ENCODE data around the gene APOBEC2.

Gene APOBEC2

DNA sequence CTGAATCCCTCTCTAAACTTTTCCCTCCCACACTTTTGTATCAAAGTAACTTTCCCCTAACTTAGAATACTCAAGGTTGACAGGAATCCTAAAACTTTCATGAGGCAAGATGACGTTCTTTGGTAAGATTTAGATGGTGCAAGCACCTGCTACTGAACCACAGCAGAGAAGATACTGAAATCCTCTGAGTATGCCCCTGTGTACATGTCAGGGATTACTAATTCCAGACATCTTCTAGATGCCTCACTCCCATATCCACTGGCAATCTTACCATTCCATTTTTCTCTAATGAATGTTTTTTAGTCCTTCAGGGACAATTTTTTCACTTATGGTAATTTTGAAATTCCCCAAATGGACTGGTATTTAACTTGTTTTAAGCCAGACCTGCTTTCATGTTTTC, 9.1 kb downstream of the APOBEC2 start:
- DNase-seq: no peak

DNA sequence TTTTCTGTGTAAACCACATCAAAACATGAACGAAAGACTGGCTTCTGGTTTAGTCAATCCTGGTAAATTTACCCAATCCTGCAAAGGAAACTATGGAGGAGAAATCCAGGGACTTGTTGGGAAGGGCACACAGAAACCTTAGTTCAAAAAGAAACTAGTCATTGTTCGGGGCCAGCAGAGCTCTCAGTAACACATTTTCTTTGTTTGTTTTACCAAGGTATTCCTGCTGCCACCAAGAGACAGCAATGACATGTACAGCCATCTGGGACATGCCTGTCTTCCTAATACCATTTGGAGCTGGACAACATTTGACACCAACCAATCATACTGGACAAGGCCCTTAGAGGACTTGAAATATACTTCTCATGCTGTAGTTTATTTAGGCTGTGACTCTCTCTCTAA, 10.9 kb downstream of the APOBEC2 start:
- no peak for DNase-seq

DNA sequence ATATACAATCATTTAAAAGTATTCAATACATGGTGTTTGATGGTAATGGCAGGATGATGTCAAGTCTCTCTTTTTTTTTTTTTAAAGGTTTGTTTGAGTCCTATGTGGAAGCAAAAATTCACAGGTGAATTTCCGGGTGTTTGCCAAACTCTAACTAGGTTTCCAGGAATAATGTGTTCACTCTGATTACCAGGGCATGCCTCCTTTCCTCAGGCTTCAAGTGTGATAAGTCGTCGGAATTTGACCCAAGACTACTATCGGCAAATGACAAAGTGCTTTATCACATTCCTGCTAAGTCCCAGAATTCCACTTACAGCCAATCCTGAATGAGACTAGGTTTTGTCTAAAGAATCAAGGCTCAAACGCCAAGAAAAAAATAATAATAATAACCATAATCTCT, 11.8 kb downstream of the APOBEC2 start:
- no peak for DNase-seq

DNA sequence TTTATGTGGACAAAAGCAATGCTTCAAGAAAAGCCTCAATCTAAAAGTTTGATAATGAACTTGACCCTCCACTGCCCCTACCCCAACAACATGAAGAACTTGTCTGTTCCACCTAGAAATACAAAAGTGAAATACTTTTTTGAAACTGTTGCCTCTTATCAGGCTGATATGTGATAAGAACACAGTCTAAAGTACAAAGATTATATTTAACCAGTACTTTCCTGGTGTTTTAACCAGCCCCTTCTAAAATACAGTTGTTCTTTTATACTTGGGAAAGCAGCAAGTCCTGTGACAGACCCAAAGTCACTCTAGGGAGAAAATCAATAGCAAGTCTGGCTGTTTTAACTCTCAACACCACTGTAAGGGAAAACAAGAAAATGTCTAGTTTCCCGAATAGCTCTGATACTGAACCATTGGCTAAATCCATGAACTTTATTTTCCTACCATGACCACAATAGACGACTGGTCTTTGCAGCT, 12.6 kb downstream of the APOBEC2 start:
- DNase-seq: no peak

DNA sequence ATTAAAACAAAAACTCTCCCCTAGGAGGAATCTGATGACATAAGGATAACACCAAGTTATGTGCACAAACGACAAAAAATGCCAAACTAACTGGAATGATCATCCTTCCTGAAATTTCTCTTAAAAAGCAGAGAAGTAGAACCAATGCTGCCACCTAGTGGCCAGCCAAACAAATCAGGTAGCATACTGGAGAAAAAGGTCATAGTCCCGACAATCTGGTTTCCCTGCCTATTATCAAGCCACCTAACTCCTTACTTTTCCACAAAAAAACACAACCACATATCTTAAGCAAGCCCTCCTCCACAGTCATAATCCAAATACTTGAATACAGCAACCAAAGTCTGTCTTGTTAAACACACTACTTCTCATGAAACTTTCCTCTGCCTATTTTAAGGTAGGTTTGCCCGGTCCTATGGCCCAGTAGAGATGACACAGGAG, 13.9 kb downstream of the APOBEC2 start:
- peak; percentile 29 to 56 for DNase-seq

DNA sequence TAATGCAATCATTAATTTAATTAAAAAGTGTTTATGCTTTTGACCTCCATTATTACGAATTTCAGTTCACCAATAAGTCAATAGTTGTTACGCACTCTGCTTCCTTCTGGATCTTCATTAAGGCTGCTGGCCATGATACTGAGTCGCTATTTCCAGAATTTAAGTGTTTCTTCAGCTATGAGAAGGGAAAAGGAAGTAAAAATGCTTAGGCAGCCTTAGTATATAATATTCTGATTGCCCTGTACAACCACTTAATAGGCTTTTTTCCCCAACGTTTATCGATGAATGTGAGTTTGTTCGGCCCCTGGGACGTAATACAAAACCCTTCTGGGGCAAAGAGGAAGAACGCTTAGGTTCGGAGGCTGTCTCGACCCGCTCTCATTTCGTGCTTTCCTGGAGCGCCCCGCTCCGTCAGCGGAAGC, 18.5 kb downstream of the APOBEC2 start:
- no peak for DNase-seq

DNA sequence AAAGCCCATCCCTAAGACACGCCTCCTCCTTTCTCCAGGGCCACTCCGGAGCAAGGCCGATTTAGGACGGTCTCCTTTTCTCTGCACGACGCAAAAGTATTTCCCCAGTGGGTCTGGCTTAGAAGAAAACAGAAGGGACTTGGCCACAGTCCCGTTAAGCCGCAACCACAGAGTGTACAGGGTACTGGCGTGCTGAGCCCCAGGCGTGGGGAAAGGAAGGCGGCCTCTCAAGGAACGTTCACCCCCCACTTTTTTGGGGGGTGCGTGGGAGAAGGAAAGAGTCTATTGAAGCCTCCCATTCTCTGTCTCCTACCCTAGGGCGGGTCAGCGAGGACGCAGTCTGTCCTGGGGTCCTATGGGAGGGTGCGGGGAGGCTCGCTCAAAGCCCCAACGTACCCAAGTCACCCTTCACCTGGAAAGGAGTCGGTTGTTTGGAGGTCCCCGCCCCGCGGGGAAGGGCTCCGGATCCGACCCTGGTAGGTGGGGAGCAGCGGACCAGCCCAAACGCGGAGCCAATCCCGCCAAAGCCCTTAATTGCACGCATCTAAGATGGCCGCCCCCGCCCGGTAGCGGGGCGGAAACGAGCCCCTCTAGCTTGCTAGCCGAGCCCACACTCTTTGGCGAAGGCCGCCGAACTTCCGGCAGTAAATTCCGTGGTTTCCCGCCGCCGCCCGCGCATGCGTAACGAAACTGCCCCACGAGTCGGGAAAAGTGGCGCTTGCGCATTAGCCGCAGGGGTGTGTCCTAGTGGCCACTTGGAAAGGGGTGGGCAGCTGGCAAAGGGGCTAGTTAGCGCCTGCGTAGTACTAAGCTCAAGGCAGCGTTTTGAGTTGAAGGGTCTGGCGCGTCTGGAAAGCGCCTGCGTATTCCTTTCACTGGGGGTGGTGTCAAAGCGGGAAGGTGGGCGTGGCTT, 19.2 kb downstream of the APOBEC2 start, which contains the start of gene OARD1:
Gene OARD1 (minus strand): TSS at position 434 of the 913 bp plus-strand sequence. CDS start 722 bp downstream, outside the sequence.
- DNase-seq: peak; percentile 100

DNA sequence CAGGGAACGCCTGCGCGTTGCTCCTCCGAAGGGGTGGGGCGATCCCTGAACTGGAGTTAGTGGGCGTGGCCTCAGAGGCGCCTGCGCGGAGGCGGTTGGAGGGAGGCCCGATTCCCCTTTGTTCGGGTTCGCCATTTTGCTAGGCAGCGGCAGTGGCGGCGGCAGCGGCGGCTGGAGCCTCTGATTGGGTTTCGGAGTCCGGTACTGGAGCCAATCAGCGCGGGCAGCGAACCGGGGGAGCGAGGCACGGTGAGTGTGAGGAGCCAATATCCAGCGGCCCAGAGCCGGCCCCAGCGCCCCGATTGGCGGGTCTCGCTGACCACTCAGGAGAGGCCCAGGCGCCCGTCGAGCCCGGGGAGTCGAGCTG, 19.8 kb downstream of the APOBEC2 start, which contains the start of gene NFYA:
Gene NFYA (plus strand): TSS at position 139 of the 367 bp plus-strand sequence. CDS start 6,116 bp downstream, outside the sequence.
- peak in 1 of 2 experiments; percentile 100 for DNase-seq

DNA sequence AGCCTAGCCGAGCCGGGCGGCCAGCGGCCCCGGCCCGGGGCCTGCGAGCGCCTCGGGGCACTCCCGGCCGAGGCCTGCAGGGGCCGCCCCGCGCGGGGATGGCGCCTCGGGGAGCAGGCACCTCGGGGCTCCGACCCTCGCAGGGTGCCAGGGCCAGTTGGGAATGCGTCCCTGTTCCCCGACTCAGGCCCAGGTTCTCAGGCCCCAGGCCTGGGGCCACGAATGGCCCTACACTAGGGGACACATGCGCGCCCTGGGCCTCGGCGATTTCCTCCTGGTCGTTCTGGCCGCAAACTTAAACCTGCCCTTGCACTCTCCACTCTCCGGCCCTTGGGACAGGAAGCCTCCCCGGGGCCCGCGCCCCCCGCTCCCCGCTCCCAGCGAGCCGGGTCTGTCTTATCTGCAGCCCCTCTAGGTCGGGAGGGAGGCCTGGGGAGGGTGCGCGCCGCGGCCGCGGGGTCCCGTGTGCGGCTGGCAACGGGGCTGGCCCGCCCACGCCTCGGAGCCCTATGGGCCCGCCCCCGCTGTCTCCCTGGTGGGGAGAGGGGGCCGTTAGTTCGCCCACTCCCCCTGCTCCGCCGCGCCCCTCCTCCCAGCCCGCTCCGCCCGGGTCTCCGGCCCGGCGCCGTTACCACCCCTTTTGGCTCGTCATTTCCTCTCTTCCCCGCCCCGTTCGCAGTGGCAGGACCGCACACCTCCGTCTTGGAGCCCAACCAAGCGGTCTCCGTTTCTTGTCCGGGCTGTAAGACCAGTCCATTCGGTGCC, 20.4 kb downstream of the APOBEC2 start:
- DNase-seq: peak; percentile 53 to 71

DNA sequence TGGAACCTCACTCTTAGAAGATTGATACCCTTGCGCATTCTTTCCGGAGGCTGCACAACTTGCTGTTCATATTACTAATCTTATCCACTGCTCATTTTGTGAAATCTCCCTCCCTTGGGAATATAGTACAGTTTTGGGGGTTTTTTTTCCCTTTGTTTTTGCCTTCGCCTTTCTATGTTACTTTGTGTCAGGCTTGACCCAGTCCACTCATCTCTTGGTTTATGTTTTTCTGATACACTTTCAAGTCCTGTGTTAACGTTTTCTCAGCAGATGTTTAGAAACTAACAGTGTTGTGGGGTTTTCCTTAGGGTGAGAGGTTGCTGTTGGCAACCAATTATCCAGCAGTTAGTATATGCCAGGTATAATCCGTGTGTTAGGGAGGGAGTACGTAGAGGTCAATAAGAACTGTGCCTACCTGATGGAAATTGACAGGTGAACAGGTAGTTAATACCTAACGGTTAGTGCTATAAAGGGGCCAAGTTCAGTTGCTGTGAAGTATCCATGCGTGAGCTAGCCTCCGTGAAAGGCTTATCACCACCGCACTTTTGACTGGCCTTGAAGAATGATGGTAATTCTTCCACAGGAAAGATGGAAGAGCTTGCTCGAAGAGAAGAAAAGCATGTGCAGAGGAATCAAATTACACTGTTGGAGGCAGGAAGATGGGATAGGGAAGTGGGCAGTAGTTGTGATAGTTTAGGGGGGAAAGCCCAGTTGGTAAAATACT, 21.1 kb downstream of the APOBEC2 start:
- no peak for DNase-seq

DNA sequence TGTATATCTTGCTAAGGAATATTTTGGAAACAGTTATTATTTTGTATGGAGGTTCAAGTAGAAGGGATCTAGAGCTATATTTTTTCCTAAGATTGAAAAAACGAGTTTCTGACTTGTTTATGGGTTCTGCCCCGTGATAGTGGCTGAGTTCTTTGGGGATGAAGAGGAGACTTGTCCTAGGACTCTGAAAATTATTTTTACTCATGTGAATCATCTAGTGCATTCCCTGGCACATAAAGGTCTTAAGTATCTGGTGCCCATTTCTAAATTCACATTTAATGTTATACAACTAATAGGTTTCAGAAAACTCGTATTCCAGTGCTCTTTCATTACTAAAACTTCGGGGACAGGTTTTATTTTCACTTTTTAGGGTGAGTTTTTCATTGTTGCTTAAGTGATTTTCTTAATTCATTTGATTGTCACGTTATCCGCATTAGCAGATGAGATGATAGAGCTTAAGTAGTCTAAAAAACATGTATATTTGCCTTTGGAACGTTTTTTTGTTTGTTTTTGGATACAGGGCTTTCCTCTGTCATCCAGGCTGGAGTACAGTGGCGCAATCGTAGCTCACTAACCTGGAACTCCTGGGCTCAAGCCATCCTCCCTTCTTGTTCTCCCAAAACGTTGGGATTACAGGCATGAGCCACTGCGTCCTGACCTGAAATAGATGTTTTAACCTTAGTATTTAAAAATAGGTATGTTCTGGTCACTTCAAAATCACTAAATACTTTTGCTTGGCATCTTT, 21.9 kb downstream of the APOBEC2 start:
- DNase-seq: no peak

DNA sequence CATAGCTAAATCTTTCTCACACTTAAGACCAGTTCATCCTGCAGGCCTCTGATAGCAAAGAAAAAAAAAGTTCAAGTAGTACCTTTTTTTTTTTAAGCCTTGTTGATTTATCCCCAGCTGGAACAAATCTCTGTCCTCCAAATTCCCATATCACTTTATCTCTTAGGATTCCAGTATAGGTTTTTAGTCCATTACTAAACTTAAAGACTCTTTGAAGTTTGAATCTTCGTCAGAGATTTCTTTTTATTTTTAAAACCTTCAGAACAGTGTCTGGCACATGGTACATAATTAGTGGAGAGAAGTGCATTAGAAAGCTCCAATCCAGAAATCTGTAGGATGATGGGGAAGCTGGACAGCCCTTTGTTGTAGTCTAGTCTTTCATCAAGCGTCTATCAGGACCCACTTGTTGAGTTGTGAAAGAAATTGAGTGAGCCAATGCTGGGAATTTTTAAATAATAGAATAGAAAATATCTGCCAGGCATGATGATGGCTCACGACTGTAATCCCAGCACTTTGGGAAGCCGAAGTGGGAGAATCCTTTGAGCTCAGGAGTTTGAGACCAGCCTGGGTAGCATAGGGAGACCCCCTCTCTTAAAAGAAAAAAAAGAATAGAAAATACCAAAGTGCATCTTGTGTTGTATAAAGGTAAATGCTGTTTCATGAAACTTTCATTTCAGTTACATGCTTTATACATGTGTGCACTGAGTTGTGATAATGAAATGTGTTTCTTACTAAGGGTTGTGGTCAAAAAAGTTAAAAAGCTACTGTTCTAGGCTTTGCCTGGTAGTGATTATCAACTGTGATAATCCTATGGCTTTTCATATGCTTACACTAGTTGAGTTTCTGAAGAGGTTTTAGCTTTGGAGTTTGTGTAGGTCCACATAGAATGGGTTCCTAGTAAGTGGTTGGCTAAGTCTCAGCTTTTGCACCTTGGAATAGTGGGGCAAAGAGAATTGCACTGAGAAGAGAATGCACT, 22.9 kb downstream of the APOBEC2 start:
- no peak for DNase-seq

DNA sequence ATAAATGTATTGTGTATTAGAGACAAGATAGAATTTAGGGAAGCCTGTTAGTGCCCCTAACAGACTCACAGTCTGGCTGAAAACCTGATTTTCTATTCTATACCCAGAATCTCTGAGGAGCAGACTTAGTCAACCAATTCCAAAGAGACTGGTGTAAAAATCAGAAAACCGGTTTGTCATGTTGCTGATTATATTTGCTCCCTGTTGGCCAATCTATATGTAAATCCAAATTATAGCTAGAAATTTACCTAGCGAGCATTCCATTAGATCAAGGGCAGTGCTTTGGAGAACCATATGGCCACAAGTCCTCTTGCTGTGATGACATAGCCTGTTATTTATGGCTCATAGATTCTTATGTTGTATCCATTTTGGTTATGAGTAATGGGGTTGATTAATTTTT, 24.5 kb downstream of the APOBEC2 start:
- no peak for DNase-seq

DNA sequence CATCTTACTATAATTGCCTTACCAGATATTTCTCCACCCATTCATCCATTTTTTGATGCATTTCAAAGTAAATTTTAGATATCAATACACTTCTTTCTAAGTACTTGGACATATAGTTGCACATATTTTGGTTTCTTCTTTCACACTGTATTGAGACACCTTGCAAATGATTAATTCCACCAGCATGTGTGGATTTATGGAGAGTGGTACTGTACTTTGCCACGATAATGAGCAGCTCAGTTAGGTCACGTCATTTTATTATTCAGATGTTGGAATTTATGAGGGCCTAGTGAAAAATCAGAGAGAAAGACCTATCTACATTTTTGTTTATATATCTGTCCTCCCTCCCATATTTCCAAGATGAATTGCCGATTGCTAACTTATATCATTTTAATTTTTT, 25.1 kb downstream of the APOBEC2 start:
- DNase-seq: no peak

DNA sequence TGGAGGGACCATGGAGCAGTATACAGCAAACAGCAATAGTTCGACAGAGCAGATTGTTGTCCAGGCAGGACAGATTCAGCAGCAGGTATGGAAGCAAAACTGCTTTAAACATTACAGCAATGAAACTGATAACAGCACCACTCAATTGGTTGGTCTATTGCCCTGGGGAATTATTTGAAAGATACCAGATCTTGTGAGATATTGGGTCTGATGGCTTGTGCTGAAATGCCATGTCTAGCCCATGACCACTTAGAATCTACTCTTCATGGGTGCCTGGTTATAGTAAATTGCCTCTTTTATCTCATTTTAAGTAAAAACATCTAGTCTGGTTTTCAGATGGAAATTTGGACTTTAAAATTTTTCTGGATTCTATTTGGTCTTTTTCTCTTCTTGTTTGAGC, 26.1 kb downstream of the APOBEC2 start:
- DNase-seq: no peak

DNA sequence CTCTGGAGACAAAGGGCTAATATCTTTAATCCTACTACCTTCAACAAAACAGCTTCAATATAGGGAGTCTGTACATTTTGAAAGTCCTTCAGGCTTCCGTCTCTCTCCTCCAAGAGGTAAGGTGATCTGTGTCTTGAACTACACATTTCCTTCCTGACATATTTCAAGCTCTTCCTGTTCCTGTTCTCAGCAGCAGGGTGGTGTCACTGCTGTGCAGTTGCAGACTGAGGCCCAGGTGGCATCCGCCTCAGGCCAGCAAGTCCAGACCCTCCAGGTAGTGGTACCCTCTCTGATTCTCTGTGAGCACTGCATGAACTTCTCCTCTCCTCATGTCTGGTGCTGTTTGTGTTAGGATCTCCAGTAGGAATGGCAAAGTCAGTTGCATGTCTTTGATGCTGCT, 27.6 kb downstream of the APOBEC2 start:
- no peak for DNase-seq

DNA sequence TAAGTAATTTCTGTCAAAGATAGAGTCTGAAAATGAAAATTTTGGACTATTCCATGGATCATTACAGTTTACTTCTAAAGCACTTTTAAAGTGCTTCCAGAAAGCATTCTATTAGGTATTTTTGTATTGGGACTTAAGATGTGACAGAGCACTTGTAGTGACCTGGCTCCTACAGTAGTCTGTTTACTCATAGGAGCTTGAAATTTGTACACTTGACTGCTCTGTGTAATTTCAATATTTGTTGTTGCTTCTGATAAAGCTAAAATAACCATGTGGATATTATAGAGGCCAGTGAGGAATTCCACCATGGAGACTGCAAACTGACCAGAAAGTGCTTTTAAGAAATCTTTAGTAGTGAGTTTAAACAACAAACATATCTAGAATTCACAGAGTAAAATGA, 30.1 kb downstream of the APOBEC2 start:
- no peak for DNase-seq

DNA sequence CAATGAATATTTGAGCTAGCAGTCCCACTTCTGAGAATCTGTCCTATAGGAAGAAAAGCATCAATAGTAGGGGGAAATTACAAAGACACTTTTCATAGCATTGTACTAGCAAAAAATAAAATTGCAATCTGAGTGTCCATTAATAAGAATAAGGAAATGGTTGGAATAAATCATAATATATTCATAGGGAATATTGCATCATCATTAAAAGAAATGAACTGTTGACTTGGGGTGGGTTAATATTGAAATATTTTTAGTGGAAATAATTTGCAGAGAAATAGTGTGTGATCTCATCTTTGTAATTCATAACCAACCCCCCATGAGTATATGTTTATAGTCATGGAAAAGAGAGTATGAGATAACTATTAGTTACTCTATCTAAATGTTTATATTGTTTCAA, 32.2 kb downstream of the APOBEC2 start:
- no peak for DNase-seq

DNA sequence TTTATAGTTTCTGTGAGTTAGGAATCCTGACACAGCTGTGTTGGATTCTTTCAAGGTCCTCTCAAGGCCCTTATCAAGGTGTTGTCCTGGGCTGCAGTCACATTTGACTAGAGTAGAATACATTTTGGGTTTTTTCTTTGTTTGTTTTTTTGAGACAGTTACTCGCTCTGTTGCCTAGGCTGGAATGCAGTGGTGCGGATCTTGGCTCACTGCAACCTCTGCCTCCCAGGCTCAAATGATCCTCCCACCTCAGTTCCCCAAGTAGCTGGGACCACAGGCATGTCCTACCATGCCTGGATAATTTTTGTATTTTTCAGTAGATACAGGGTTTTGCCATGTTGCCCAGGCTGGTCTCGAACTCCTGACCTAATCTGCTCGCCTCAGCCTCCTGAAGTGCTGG, 35.4 kb downstream of the APOBEC2 start:
- DNase-seq: no peak

DNA sequence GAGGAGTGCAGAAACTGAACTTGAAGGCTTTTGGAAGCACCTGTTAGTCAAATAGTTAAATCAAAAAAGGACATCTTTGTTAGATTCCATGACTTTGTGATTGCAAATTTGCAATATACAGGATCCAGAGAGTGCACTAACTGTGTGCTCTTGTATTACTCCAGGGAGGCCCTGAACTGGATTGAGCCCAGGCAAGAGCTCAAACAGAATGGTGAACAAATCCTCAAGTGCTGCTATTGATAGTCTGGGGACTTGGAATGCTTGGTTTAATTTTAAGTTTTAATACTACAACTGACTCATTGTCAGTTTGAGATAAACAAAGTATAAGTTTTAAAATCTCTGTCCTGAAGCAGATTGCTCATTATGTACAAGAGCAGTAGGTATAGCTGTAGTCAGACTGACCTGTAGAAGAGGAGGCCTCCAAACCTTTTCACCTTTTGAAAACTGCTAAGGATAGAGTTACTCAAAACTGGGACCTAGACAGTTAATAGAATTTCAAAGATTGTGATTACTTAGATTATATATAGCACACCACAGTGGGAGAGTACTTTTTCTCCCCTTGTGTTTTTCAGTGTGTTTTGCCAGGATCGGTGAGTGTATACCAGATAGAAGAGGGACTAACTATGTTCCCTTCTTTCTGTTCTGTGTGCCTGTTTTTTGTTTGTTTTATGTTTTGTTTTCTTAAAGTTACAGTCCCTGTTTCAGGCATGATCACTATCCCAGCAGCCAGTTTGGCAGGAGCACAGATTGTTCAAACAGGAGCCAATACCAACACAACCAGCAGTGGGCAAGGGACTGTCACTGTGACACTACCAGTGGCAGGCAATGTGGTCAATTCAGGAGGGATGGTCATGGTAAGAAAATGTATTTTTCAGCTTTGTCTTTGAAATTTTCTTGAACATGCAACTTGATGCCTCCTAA, 38.1 kb downstream of the APOBEC2 start:
- DNase-seq: no peak
